ENCODE results near the gene IFT57. TPM values are rescaled to one million over a fixed set of nuclear protein-coding genes. Genes with fewer than 3 reads are reported as not detected.

The IFT57 gene
- total and polyA plus RNA-seq, 9 of the 15 experiments (the other 6 are each of a cell fraction or from before 2014, with no cell fraction given): 1.5 to 20.1 (median 9.9) TPM

DNA sequence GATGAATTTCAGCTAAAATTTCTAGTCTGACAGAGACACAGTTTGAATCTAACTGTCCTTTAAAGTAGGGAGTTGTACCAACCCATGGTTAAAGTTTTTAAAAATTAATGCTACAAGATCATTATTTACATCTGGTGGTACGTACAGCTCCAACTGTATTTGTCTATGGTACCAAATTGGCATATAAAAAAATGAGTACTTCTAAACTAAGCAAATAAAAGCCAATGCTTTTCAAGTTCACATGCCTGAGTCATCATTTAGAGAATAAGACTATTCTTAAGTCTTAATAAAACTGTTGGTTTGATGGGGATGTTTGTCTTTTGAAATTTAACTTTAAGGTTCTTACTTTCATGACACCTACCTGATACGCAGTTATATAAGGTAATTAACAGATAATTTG is 21.0 kb upstream of the IFT57 start:
- Histone ChIP-seq H3K36me3 (ENCODE audit: control insufficient read depth, insufficient read depth, low read length) (no peaks in the 10 kb centered on the region), H4K20me1 (replicated peaks; ENCODE audit: control insufficient read depth, insufficient read depth, low read length) (no peaks in the 10 kb centered on the region), H3K4me1 (replicated peaks in 1 of 2; ENCODE audit: control insufficient read depth in 2 of 2, insufficient read depth in 2 of 2, low read length in 2 of 2) (no peaks in the 10 kb centered on the region), H3K4me2 (ENCODE audit: insufficient read depth, low read length) (no peak overlapping the region), H3K9me1 (ENCODE audit: control insufficient read depth, insufficient read depth, low read length) (no peaks in the 10 kb centered on the region), H3K79me2 (ENCODE audit: control insufficient read depth, insufficient read depth, low read length) (no peaks in the 10 kb centered on the region), H2AFZ (ENCODE audit: low read depth, low read length) (no peak overlapping the region), H3K9me3 (replicated peaks; ENCODE audit: control insufficient read depth, insufficient read depth, low read depth, low read length) (no peaks in the 10 kb centered on the region), H3K4me3 (no peak overlapping the region), H3K27ac (ENCODE audit: extremely low read depth, low read depth, low read length) (no peak overlapping the region), H3K9ac (ENCODE audit: insufficient read depth in 1 of 2, low read depth in 2 of 2, low read length in 2 of 2) (no peak overlapping the region), H3K27me3 (ENCODE audit: control insufficient read depth in 2 of 2, insufficient read depth in 2 of 2, low read length in 2 of 2) (no peaks in the 10 kb centered on the region)
- WGBS (ENCODE audit: insufficient coverage, low coverage, missing lambda C conversion rate): 4% methylated on average over 2 of the region's 2 CpGs
- no TSS peak for BruUV-seq (replicated peaks)
- in situ Hi-C loops (cut with MboI) (no loop called here), intact Hi-C loops (cut with micrococcal nuclease) (no loop called here)
- no peak for ATAC-seq
- POLR2A ChIA-PET: no interaction called here
- DNase-seq (ENCODE audit: extremely low read depth in 1 of 4, low spot score in 3 of 4): no peak
- FAIRE-seq: no peak
- CTCF ChIA-PET (ENCODE audit: low intra/inter-chr PET ratio): interaction anchor here (0.6 kb wide), 1 partner anchor 226 kb away, joined by 4 read pairs; no protein-coding TSS in a partner anchor
- TF ChIP-seq HDAC8 (tag; IDR thresholded peaks at IDR 0.05): no peak
- no peak for TF ChIP-seq BCL6 (CRISPR knock-in tag; IDR thresholded peaks at IDR 0.05)
- no peak for TF ChIP-seq ETS2 (tag; IDR thresholded peaks at IDR 0.05; ENCODE audit: borderline replicate concordance, poor library complexity, severe bottlenecking)
- TF ChIP-seq CBX1 (IDR thresholded peaks at IDR 0.05; ENCODE audit: low read depth): no peak
- no peak for TF ChIP-seq FOXK2 (conservative IDR thresholded peaks at IDR 0.05 in 1 of 2, IDR thresholded peaks at IDR 0.05 in 1 of 2; ENCODE audit: low read depth in 2 of 2)
- no peak for TF ChIP-seq BACH1 (tag; IDR thresholded peaks at IDR 0.05)
- TF ChIP-seq ZSCAN32 (CRISPR knock-in tag; IDR thresholded peaks at IDR 0.05): no peak
- TF ChIP-seq SETDB1 (IDR thresholded peaks at IDR 0.05; ENCODE audit: low read length): no peak
- no peak for TF ChIP-seq SLC30A9 (CRISPR knock-in tag; IDR thresholded peaks at IDR 0.05)
- no peak for TF ChIP-seq NFE2 (IDR thresholded peaks at IDR 0.05; ENCODE audit: low read depth)
- no peak for TF ChIP-seq MYNN (IDR thresholded peaks at IDR 0.05)
- no peak for TF ChIP-seq MYNN (CRISPR knock-in tag; IDR thresholded peaks at IDR 0.05)
- no peak for TF ChIP-seq GATAD2A (IDR thresholded peaks at IDR 0.05)
- no peak for TF ChIP-seq ZNF398 (CRISPR knock-in tag; IDR thresholded peaks at IDR 0.05)
- TF ChIP-seq CHD4 (IDR thresholded peaks at IDR 0.05; ENCODE audit: insufficient read depth, insufficient replicate concordance, low read depth, low read length, poor library complexity, severe bottlenecking): no peak
- TF ChIP-seq SAP30 (IDR thresholded peaks at IDR 0.05; ENCODE audit: borderline replicate concordance, insufficient read depth, low read depth, low read length, poor library complexity, severe bottlenecking): no peak
